NCI-H526 (cell line): ENCODE data around the gene SPANXN2.
"Not testable (repeated sequence)": the region's sequence is repeated elsewhere in the genome, so short reads cannot be mapped to it uniquely, and the experiment has no call there.

Experiments
- DNase-seq, 2 experiments: peaks; one replicate each; lab custom pipeline; 2025; lab: John Stamatoyannopoulos, UW

Gene SPANXN2, protein sequence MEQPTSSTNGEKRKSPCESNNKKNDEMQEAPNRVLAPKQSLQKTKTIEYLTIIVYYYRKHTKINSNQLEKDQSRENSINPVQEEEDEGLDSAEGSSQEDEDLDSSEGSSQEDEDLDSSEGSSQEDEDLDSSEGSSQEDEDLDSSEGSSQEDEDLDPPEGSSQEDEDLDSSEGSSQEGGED

DNA sequence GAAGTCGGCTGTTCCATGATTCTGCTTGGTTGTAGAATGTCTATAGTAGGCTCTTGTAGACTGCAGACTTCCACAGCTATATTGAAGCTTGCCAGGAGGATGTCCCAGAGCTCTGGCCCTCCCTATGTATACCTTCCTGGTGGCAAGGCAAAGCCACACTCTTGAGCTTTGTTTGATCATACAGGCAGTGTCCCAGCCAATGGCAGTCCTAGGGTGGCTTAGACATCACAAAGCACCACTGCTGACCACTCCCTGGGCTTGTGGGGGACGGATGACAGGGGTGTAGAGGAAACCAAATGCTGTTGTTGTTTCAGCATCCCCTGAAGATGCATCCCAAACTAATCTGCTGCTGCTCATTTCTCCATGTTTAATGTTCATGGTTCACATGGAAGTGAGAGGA lies at the start of gene SPANXN2:
SPANXN2 (minus strand) TSS at position 101 of the 400 bp plus-strand sequence; CDS start at position 17, 84 bp downstream.
- DNase-seq = not testable (repeated sequence)

DNA sequence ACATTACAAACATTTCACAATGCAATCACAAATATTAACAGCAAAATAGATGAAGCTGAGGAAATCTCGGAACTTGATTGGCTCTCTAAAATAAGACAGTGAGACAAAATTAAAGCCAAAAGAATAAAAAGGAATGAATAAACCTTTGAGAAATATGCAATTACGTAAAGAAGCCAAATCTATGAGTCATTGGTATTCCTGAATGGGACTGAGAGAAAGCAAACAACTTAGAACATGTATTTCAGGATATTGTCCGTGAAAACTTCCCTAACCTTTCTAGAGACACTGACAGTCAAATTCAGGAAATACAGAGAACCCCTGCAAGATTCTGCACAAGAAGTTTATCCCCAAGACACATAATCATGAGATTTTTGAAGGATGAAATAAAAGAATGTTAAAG lies 48.4 kb upstream of the SPANXN2 start:
- no peak for DNase-seq

DNA sequence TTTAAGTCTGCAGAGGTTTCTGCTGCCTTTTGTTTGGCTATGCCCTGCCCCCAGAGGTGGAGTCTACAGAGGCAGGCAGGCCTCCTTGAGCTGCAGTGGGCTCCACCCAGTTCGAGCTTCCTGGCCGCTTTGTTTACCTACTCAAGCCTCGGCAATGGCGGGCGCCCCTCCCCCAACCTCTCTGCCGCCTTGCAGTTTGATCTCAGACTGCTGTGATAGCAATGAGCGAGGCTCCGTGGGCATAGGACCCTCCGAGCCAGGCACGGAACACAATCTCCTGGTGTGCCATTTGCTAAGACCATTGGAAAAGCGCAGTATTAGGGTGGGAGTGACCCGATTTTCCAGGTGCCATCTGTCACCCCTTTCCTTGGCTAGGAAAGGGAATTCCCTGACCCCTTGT lies 47.2 kb upstream of the SPANXN2 start:
- DNase-seq = not testable (repeated sequence)

DNA sequence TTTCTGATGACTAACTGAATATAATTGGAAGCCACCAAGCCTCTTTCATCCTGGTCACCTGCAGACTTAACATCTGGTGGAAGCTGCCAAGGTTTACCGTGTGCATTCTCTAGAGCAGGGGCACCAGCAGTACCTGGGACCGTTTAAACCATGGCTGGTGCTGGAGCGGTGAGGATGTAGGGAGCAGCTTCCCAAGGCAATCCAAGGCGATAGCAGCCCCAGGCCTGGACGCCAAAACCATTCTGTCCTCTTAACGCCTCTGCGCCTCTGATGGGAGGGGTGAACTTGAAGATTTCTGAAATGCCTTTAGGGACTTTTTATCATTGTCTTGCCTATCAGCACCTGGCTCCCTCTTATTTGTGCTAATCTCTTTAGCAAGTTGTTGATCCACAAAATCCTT lies 37.3 kb upstream of the SPANXN2 start:
- DNase-seq = no peak

DNA sequence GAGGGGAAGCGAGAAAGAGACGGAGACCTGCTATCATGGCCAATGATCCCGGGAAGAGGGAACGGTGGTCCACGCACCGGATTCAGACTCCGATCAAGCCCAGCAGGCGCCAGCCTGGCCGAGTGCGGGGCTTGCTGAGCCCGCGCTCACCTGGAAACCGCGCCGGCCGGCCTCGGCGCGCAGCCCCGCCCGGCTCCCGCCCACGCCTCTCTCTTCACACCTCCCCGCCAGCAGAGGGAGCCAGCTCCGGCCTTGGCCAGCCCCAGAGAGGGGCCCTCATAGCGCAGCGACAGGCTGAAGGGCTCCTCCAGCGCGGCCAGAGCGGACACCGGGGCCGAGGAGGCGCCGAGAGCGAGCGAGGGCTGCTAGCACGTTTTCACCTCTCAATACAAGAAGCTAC lies 36.8 kb upstream of the SPANXN2 start:
- DNase-seq = no peak

DNA sequence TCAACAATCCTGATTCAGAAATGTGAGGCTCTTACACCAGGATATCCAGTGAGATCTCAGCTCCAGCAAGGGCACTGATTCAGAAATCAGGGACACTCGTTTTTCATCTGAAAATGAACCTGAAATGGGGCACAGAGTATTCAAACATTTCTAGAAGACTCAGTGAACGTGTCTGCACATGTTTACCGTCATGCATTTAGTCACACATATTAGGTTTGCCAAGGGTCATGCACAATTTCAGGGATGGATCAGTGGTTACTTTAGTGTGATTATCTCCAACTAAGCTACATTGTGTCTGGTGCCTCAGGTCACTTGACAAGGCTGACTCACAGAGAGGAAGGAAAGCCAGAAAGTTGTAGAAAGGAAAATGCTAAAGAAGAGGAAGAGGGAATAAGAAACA lies 33.6 kb upstream of the SPANXN2 start:
- DNase-seq = no peak

DNA sequence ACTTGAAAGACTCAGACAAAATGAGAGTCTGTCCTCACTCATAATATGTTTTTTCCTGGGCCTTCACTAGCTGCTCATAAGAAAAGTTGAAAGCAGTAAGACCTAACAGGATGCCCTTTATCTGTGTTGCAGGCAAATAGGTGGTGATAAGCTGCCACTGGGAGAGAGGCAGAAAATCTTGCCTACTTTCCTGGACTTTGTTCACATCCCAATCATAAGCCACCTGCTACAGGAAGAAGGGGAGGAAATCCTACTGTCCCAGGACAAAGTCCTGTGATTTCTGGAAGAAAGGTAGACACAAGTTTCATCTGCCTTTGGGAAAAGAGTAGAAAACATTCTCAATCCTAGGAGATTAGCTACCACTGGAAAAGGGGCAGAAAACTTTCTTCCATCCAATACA lies 13.3 kb upstream of the SPANXN2 start:
- no peak for DNase-seq

DNA sequence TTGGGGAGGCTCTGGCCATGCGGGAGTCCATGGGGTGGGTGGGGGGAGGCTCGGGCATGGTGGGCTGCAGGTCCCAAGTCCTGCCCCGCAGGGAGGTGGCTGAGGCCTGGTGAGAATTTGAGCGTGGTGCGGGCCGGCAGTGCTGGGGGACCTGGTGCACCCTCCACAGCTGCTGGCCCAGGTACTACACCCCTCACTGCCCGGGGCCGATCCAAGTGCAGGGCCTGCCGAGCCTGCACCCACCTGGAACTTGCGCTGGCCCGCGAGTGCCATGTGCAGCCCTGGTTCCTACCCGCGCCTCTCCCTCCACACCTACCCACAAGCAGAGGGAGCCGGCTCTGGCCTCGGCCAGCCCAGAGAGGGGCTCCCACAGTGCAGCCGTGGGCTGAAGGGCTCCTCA lies 5.7 kb upstream of the SPANXN2 start:
- no peak for DNase-seq

DNA sequence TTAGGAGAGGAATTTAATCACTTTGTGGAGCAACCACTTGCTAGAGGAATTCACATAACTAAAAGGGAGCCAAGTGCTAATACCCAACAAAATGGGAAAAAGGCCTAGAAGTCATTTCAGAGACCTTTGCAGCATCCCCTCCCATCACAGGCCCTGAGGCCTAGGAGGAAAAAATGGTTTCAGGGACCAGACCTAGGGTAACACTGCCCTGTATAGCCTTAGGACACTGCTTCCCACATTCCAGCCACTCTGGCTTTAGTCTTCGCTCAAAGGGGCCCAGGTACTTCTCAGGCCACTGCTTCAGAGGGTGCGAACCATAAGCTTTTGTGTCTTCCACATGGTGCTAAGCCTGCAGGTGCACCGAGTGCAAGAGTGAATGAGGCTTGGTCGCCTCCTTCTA lies 19.1 kb downstream of the SPANXN2 start:
- no peak for DNase-seq

DNA sequence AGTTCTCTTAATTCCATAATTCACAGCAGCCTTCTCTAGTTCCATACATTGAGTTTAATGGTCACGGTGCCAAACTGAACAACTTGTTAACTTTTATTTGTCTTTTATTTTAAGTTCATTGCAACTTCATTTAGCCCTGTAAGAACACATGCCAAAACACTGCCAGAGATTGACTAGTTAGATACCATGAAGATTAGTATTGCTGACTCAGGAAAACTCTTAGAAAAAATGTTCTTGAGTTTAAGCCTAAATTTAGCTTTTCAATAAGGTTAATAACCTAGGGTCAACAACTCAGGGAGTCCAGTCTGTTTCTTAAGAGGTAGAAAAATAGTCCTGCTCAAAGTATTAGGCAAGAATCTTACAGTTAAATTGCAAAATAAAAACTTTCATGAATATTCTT lies 25.7 kb downstream of the SPANXN2 start:
- no peak for DNase-seq

DNA sequence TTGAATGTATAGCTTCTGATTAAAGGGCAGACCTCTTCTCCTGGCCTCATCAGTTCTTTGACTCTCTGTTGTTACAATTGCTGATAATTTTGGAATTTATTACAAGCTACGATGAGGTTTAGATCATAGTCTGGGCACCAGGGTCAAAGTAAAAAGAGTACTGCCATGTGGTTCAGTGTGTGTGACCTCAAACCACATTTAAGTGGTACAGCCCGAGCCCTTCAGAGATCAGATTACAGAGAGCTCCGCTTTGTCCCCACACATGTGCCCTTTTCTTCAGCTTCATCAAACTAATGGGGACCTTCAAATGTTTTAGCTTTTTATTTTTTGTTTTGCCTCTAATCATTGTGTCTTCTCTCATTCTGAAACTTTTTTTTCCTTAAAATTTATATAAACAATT lies 37.1 kb downstream of the SPANXN2 start:
- DNase-seq = no peak

DNA sequence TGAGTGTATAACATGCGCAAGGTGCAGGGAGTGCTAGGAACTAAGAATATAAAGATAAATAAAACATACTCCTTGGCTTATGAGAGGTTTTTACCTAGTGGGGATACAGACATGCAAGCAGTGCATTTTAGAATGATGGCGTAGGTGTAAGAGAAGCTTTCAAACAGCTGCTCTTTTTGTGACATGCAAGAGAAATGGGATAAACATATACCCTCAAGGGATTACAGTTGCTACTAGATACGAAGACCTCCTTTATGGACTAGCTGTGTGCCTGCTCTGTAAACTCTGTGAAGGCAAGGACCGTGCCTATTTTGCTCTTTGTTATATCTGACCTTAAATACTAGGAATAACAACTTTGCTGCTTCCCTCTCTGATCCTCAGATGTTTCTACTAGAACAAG lies 45.6 kb downstream of the SPANXN2 start:
- no peak for DNase-seq

DNA sequence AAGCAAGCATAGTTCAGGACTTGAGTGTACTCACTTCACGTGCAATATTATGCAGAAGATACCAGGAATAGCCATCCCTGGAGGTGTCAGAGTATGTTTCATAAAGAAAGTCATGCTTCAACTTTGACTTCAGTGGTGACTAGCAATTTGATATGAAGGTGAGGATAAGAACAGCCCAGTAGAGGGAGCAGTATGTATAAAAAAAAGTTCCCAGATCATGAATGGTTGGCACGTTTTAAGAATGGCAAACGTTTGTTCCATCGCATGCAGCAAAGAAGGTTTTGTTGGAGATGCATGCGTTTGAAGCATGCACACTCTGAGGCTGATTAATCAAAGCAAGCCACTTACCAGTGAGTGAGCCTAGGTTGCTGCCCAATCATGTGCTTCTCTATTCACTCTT lies 51.2 kb downstream of the SPANXN2 start:
- DNase-seq = peak in 1 of 2 experiments; percentile 2

DNA sequence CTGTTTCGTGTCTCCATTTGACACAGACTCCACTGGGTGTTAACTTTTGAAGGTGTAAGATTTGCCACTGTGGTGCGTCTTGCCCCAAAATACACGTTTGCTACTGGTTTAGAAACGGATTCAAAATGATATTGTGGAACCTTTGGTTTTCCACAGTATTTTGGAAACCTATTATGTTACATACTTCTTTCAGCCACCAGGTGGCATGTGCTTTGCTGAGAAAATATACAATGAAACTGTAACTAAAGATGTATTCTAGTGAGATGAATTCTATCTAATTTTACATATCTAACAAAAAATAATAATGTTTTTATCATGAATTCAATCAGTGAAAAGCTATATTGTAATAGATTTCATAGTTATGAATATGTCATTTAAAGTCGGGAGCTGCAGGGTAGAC lies 56.2 kb downstream of the SPANXN2 start:
- peak in 1 of 2 experiments; percentile 26 for DNase-seq

DNA sequence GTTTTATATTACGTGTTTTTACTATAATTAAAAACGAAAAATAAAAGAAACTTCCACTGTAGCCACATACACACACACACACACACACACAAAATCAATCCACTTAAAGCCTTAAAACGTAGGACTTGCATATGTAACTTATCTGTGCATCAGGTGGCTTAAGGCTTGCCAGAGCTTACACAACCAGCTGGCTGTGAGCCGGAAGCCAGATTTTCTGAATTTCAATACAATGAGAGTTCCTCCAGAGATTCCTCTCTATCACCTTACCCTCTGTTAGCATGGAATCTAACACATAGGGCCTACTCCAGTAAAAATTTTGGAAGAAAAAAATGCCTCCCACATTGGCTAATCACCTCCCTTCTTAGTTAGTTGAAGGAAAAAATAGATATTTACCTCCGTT lies 56.8 kb downstream of the SPANXN2 start:
- no peak for DNase-seq
